GM12892 (cell line): ENCODE data around the gene ENGASE.

Experiments
- POLR2A ChIP-seq: IDR thresholded peaks from 2 replicates; pipeline ENCODE4 v1.6.1; 2011; ENCODE audit warnings: low read depth, low read length, control low read depth
- POLR2AphosphoS5 ChIP-seq: IDR thresholded peaks from 2 replicates; pipeline ENCODE4 v1.6.1; 2011; ENCODE audit warnings: low read depth, low read length, control low read depth

DNA sequence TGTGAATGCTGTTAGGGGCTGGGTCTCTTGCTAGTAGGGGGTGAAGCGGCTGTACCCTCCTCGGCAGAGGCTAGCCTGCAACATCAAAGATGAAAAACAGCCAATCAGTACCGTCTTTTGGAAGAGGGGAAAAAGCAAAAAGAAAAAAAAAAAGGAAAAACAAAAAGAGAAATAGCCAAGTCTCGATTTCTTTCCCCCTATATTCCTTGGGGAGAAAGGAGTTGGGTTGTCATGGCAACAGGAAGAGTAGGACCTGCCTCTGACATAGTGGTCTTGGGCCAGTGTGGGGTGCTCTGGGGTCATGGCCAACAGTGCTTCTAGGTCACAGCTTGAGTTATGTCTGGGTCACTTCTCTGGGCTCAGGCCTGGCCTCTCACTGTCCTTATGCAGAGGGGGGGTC, 17.9 kb downstream of the ENGASE start:
- TF ChIP-seq POLR2A (no peak), POLR2AphosphoS5 (no peak)
